DOHH2 (cell line): ENCODE results near the gene GALNT7.

Experiments used
- H3F3A ChIP-seq: fragments of 200-600 bp; sonication (generic), shearing (Covaris generic); 2 replicates; pipeline ENCODE4 v1.6.0; 2016; ENCODE audit warnings: antibody characterized with exemption, mild to moderate bottlenecking; ENCODE audit not compliant: control insufficient read depth, insufficient read depth
- H3K27ac ChIP-seq: fragments of 200-600 bp; sonication (generic); 2 replicates; pipeline ENCODE4 v1.5.1; 2014; ENCODE audit warnings: low read depth, mild to moderate bottlenecking, low read length, moderate library complexity
- H3K27me3 ChIP-seq: fragments of 200-600 bp; sonication (generic); 2 replicates; pipeline ENCODE4 v1.6.1; 2014; ENCODE audit warnings: mild to moderate bottlenecking, low read length, mixed read lengths; ENCODE audit not compliant: control insufficient read depth
- H3K36me3 ChIP-seq: fragments of 200-600 bp; sonication (generic); 2 replicates; pipeline ENCODE4 v1.6.1; 2014; ENCODE audit warnings: mild to moderate bottlenecking, low read length, moderate library complexity, mixed read lengths; ENCODE audit not compliant: control insufficient read depth
- H3K4me1 ChIP-seq: fragments of 200-600 bp; sonication (generic); 2 replicates; pipeline ENCODE4 v1.6.1; 2014; ENCODE audit warnings: mild to moderate bottlenecking, low read length, mixed read lengths; ENCODE audit not compliant: control insufficient read depth
- H3K4me2 ChIP-seq: fragments of 200-600 bp; sonication (generic); 2 replicates; pipeline ENCODE4 v1.6.0; 2014; ENCODE audit warnings: mild to moderate bottlenecking, low read length, moderate library complexity
- H3K4me3 ChIP-seq: fragments of 200-600 bp; sonication (generic); 2 replicates; pipeline ENCODE4 v1.5.1; 2014; ENCODE audit warnings: mild to moderate bottlenecking, low read length, mixed read lengths
- H3K79me2 ChIP-seq: fragments of 200-600 bp; sonication (generic); 2 replicates; pipeline ENCODE4 v1.6.1; 2014; ENCODE audit warnings: mild to moderate bottlenecking, low read length, mixed read lengths; ENCODE audit not compliant: control insufficient read depth
- H3K9me2 ChIP-seq: fragments of 200-600 bp; sonication (generic); replicated peaks from 2 replicates; pipeline ENCODE4 v1.6.1; 2014; ENCODE audit warnings: mild to moderate bottlenecking, low read length, mixed read lengths; ENCODE audit not compliant: control insufficient read depth
- H3K9me3 ChIP-seq: fragments of 200-600 bp; sonication (generic); 2 replicates; pipeline ENCODE4 v1.6.1; 2014; ENCODE audit warnings: antibody characterized with exemption, low read length, mixed read lengths; ENCODE audit not compliant: control insufficient read depth, insufficient read depth
- H4K20me1 ChIP-seq: fragments of 200-600 bp; sonication (generic); 2 replicates; pipeline ENCODE4 v1.6.0; 2014; ENCODE audit warnings: low read depth, mild to moderate bottlenecking, antibody characterized with exemption, low read length, moderate library complexity; ENCODE audit not compliant: control insufficient read depth, insufficient read depth
- CTCF ChIP-seq: fragments of 200-600 bp; sonication (generic); IDR thresholded peaks from one replicate; pipeline ENCODE4 v1.5.1; 2014; ENCODE audit warnings: antibody characterized with exemption, mild to moderate bottlenecking, low read depth, low read length; ENCODE audit not compliant: poor library complexity, severe bottlenecking
- EZH2phosphoT487 ChIP-seq: fragments of 200-600 bp; sonication (generic); IDR thresholded peaks from 2 replicates; pipeline ENCODE4 v1.6.1; 2017; ENCODE audit warnings: borderline replicate concordance, mild to moderate bottlenecking, antibody characterized with exemption, low read length, moderate library complexity, mixed read lengths

The GALNT7 gene

GRCh38 chr4:173214661-173215060 is 46.0 kb downstream of the GALNT7 start:
- Histone ChIP-seq H3K27me3 (no peaks in the 10 kb centered on the region), H3K36me3 (no peaks in the 10 kb centered on the region), H3K4me1 (peaks cover 12% of the 10 kb centered on the region), H3K4me2 (no peak overlapping the region), H3K9me3 (no peaks in the 10 kb centered on the region), H3K27ac (no peak overlapping the region), H3K4me3 (no peak overlapping the region), H4K20me1 (no peaks in the 10 kb centered on the region), H3K9me2 (no peaks in the 10 kb centered on the region), H3F3A (no peaks in the 10 kb centered on the region), H3K79me2 (peaks cover 81% of the 10 kb centered on the region)
- no peak for TF ChIP-seq CTCF
- no peak for TF ChIP-seq EZH2phosphoT487

- H3K4me3 ChIP-seq = no peak overlapping the region
- H3K79me2 ChIP-seq = peaks cover 80% of the 10 kb centered on the region
- no peaks in the 10 kb centered on the region for H3K9me3 ChIP-seq
- TF ChIP-seq EZH2phosphoT487 (no peak), CTCF (no peak)
- peaks cover 12% of the 10 kb centered on the region for H3K4me1 ChIP-seq
- no peaks in the 10 kb centered on the region for H3F3A ChIP-seq
- H3K27me3 ChIP-seq = no peaks in the 10 kb centered on the region
- no peak overlapping the region for H3K4me2 ChIP-seq
- no peaks in the 10 kb centered on the region for H3K9me2 ChIP-seq
- no peak overlapping the region for H3K27ac ChIP-seq
- H4K20me1 ChIP-seq = no peaks in the 10 kb centered on the region
- H3K36me3 ChIP-seq = no peaks in the 10 kb centered on the region
Measured at GRCh38 chr4:173217075-173217474, 48.5 kb downstream of the GALNT7 start.

- H3K79me2 ChIP-seq = peaks cover 81% of the 10 kb centered on the region
- H3K4me2 ChIP-seq = no peak overlapping the region
- H3K4me3 ChIP-seq = no peak overlapping the region
- no peaks in the 10 kb centered on the region for H3K27me3 ChIP-seq
- peaks cover 12% of the 10 kb centered on the region for H3K4me1 ChIP-seq
- no peak overlapping the region for H3K27ac ChIP-seq
- H3K9me2 ChIP-seq = no peaks in the 10 kb centered on the region
- no peaks in the 10 kb centered on the region for H3K36me3 ChIP-seq
- H3K9me3 ChIP-seq = no peaks in the 10 kb centered on the region
- TF ChIP-seq CTCF (no peak), EZH2phosphoT487 (no peak)
- no peaks in the 10 kb centered on the region for H4K20me1 ChIP-seq
- H3F3A ChIP-seq = no peaks in the 10 kb centered on the region
Measured at GRCh38 chr4:173217727-173218126, 49.1 kb downstream of the GALNT7 start.
